HFF-Myc (cell line): ENCODE results near the gene S100A3.
A peak's percentile ranks its signal among the peaks of the same experiment; 100 is the strongest.

ENCODE experiments used
- DNase-seq: peaks from one replicate; pipeline ENCODE4 v3.0.0-alpha.2; 2011; ENCODE audit warnings: low read depth; ENCODE audit errors: extremely low read depth
- H3K4me3 ChIP-seq: replicated peaks from 2 replicates; pipeline ENCODE4 v1.5.1; 2011; ENCODE audit warnings: low read depth, mild to moderate bottlenecking, control low read depth, low read length
- CTCF ChIP-seq: IDR thresholded peaks from 2 replicates; pipeline ENCODE4 v1.5.1; 2012; ENCODE audit warnings: mild to moderate bottlenecking, low read depth, low read length, control low read depth; ENCODE audit errors: missing control alignments

Gene S100A3

DNA sequence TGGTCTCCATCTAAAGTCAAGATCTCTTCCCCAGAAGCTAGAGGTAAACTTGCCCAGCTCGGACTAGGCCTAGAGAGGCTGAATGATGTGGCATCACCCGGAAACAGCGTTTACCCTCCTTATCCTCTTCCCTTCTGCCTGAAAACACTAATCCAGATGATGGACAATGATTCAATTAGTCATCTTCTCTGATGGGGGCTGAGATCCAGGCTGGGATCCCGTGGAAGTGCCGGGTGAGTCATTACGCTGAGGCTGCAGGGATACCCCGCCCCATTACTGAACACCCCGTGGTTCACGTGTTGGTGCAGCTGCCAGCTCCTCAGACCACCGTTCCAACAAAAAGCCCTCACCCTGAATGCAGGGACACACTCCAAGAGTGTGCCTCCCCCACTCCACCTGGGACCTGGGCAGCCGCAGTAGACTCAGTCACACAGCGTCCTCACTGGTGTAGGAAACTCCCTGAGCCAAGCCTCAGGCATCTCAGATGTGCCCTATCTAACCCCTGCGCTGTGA, 15.3 kb downstream of the S100A3 start:
- TF ChIP-seq CTCF: no peak
- peak; percentile 88 for DNase-seq
- H3K4me3 ChIP-seq: peak overlapping the region; percentile 81

GRCh38 chr1:153532769-153533599, 16.1 kb downstream of the S100A3 start:
- peak overlapping the region; percentile 81 for H3K4me3 ChIP-seq

GRCh38 chr1:153532181-153532580, 16.9 kb downstream of the S100A3 start:
- no peak for DNase-seq
- H3K4me3 ChIP-seq: no peak overlapping the region
- no peak for TF ChIP-seq CTCF

More at GRCh38 chr1:153532769-153533599, 16.1 kb downstream of the S100A3 start:
- DNase-seq: peak; percentile 80
- peak; percentile 94 for TF ChIP-seq CTCF

GRCh38 chr1:153531638-153532037, 17.4 kb downstream of the S100A3 start:
- TF ChIP-seq CTCF: no peak
- no peak overlapping the region for H3K4me3 ChIP-seq
- DNase-seq: no peak

DNA sequence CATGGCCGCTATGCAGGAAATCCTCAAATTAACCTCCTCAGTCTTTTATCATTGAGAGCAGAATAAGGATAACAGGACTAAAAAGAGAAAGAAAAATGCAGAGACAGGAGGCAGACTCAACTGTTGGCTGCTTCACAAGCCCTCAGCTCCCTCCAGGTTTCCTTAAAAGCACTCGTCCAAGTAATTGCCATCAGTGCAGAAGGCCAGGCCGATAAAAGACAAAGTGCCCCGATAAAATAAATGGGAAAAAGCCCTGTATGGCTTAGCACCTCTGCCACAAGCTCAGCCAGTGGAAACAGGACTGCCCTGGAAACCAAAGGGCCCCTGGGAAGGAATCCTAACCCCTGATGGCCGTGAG, 21.4 kb downstream of the S100A3 start:
- no peak overlapping the region for H3K4me3 ChIP-seq
- no peak for DNase-seq
- no peak for TF ChIP-seq CTCF

DNA sequence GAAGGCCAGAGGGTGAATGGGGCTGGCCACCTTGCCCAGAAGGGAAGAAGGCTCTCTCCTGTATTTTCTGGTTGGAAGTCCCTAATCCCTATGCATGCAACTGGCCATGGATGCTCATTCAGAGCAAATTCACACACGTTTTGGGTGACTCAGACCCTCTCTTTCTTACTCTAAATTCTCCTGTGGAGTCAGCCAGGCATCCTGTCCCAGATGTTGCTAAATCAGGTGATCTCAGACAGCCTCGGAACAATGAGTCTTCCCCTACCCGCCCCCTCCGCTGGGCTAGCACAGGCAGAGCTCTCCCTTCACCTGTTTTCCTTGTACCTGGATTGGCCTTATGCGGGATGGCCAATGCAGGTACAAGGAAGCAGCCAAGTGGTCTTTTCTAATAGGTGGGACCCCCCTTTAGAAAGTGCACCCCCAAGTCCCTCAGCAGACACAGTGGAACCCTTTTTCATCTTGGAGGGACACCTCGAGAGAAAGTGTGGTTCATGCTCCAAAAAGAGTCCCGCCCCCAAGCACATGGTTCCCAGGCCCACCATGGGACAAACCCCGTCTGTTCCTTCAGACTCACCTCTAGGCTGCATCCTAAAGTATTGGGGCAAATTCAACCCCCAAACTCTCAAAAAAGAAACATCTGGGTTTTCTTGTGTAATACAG, 21.9 kb downstream of the S100A3 start:
- TF ChIP-seq CTCF: no peak
- no peak for DNase-seq
- H3K4me3 ChIP-seq: no peak overlapping the region
